H9 (cell line): ENCODE data around the gene CCBE1. TPM values are rescaled to one million over a fixed set of nuclear protein-coding genes. Genes with fewer than 3 reads are reported as not detected.

Experiments used
- DNase-seq: peaks from one replicate; pipeline ENCODE4 v3.0.0-alpha.2; 2017
- H2AFZ ChIP-seq: one replicate; pipeline ENCODE4 v1.6.1; 2013; ENCODE audit warnings: mild to moderate bottlenecking, low read length, control low read depth, moderate library complexity
- H2AK5ac ChIP-seq: 2 replicates; pipeline ENCODE4 v1.6.1; 2013; ENCODE audit warnings: low read length, control low read depth, mixed read lengths; ENCODE audit not compliant: insufficient read length
- H2BK120ac ChIP-seq: one replicate; pipeline ENCODE4 v1.6.1; 2013; ENCODE audit warnings: low read depth, mild to moderate bottlenecking, low read length, control low read depth, inconsistent platforms; ENCODE audit not compliant: poor library complexity, severe bottlenecking
- H2BK12ac ChIP-seq: 2 replicates; pipeline ENCODE4 v1.6.1; 2013; ENCODE audit warnings: low read length, control low read depth, mixed read lengths, low read depth; ENCODE audit not compliant: insufficient read length
- H2BK15ac ChIP-seq: 2 replicates; pipeline ENCODE4 v1.6.1; 2013; ENCODE audit warnings: low read depth, low read length, control low read depth
- H2BK20ac ChIP-seq: one replicate; pipeline ENCODE4 v1.6.1; 2013; ENCODE audit warnings: low read depth, mild to moderate bottlenecking, low read length, control low read depth, inconsistent platforms; ENCODE audit not compliant: poor library complexity, severe bottlenecking
- H2BK5ac ChIP-seq: 2 replicates; pipeline ENCODE4 v1.6.1; 2013; ENCODE audit warnings: low read length, control low read depth, mixed read lengths; ENCODE audit not compliant: insufficient read length
- H3K14ac ChIP-seq: 2 replicates; pipeline ENCODE4 v1.6.1; 2013; ENCODE audit warnings: low read length, control low read depth; ENCODE audit not compliant: insufficient read depth
- H3K18ac ChIP-seq: 2 replicates; pipeline ENCODE4 v1.6.1; 2013; ENCODE audit warnings: low read depth, mild to moderate bottlenecking, mixed read lengths, low read length, control low read depth; ENCODE audit not compliant: insufficient read length
- H3K23ac ChIP-seq: 2 replicates; pipeline ENCODE4 v1.6.1; 2013; ENCODE audit warnings: low read length, control low read depth, mixed read lengths, low read depth; ENCODE audit not compliant: insufficient read length
- H3K23me2 ChIP-seq: 2 replicates; pipeline ENCODE4 v1.6.1; 2013; ENCODE audit warnings: low read depth, mild to moderate bottlenecking, mixed read lengths, low read length, control low read depth; ENCODE audit not compliant: insufficient read length, poor library complexity, severe bottlenecking
- H3K27ac ChIP-seq: 2 replicates; pipeline ENCODE4 v1.5.1; 2013; ENCODE audit warnings: low read length, control low read depth, mixed read lengths, low read depth; ENCODE audit not compliant: insufficient read length
- H3K27me3 ChIP-seq: 2 replicates; pipeline ENCODE4 v1.6.1; 2013; ENCODE audit warnings: low read length, control low read depth, inconsistent platforms; ENCODE audit not compliant: insufficient read depth
- H3K4ac ChIP-seq: 2 replicates; pipeline ENCODE4 v1.6.1; 2013; ENCODE audit warnings: low read depth, mild to moderate bottlenecking, control low read depth, inconsistent platforms, low read length, moderate library complexity
- H3K4me1 ChIP-seq: 2 replicates; pipeline ENCODE4 v1.6.1; 2013; ENCODE audit warnings: low read length, control low read depth, inconsistent platforms; ENCODE audit not compliant: insufficient read depth
- H3K4me2 ChIP-seq: 2 replicates; pipeline ENCODE4 v1.6.1; 2013; ENCODE audit warnings: low read length, control low read depth, mixed read lengths; ENCODE audit not compliant: insufficient read length, insufficient read depth
- H3K56ac ChIP-seq: 2 replicates; pipeline ENCODE4 v1.6.1; 2013; ENCODE audit warnings: low read depth, mild to moderate bottlenecking, mixed read lengths, low read length, control low read depth; ENCODE audit not compliant: insufficient read length
- H3K79me1 ChIP-seq: 2 replicates; pipeline ENCODE4 v1.6.1; 2013; ENCODE audit warnings: low read depth, mild to moderate bottlenecking, moderate library complexity, low read length, control low read depth, inconsistent platforms; ENCODE audit not compliant: insufficient read depth, poor library complexity, severe bottlenecking
- H3K79me2 ChIP-seq: 2 replicates; pipeline ENCODE4 v1.6.1; 2013; ENCODE audit warnings: low read length, control low read depth, inconsistent platforms; ENCODE audit not compliant: insufficient read depth
- H3K9ac ChIP-seq: 2 replicates; pipeline ENCODE4 v1.6.1; 2013; ENCODE audit warnings: low read length, control low read depth, mixed read lengths; ENCODE audit not compliant: insufficient read length; ENCODE audit errors: extremely low read depth
- H3K9me3 ChIP-seq: one replicate; pipeline ENCODE4 v1.6.1; 2013; ENCODE audit warnings: low read depth, low read length, inconsistent platforms; ENCODE audit not compliant: control insufficient read depth
- H3T11ph ChIP-seq: one replicate; pipeline ENCODE4 v1.6.1; 2013; ENCODE audit warnings: mild to moderate bottlenecking, low read length, control low read depth, inconsistent platforms
- H4K20me1 ChIP-seq: one replicate; pipeline ENCODE4 v1.6.1; 2013; ENCODE audit not compliant: control insufficient read depth, insufficient read length, insufficient read depth
- H4K5ac ChIP-seq: 2 replicates; pipeline ENCODE4 v1.6.1; 2013; ENCODE audit warnings: low read depth, mild to moderate bottlenecking, mixed read lengths, low read length, control low read depth; ENCODE audit not compliant: insufficient read length
- H4K8ac ChIP-seq: replicated peaks from 2 replicates; pipeline ENCODE4 v1.6.1; 2013; ENCODE audit warnings: low read length, control low read depth, mixed read lengths, low read depth; ENCODE audit not compliant: insufficient read length
- H4K91ac ChIP-seq: 2 replicates; pipeline ENCODE4 v1.6.1; 2013; ENCODE audit warnings: low read depth, mild to moderate bottlenecking, moderate library complexity, mixed read lengths, low read length, control low read depth; ENCODE audit not compliant: insufficient read length
- H3K27ac Mint-ChIP-seq, 3 experiments: 2 replicates in 2 of 3; 3 replicates in 1 of 3; pipeline ENCODE4 v1.8.0; 2020 to 2021; ENCODE audit warnings: mixed read lengths in 3 of 3, mild to moderate bottlenecking in 1 of 3, moderate library complexity in 1 of 3
- H3K27me3 Mint-ChIP-seq: 2 replicates; pipeline ENCODE4 v1.8.0; 2021; ENCODE audit warnings: low read depth, mild to moderate bottlenecking, moderate library complexity, mixed read lengths
- H3K36me3 Mint-ChIP-seq, 3 experiments: 2 replicates in 2 of 3; 3 replicates in 1 of 3; pipeline ENCODE4 v1.8.0; 2020 to 2021; ENCODE audit warnings: low read depth in 3 of 3, mixed read lengths in 3 of 3; ENCODE audit not compliant: insufficient read depth in 1 of 3
- H3K4me1 Mint-ChIP-seq, 2 experiments: 2 replicates each; pipeline ENCODE4 v1.8.0; 2020; ENCODE audit warnings: mixed read lengths in 2 of 2
- H3K4me3 Mint-ChIP-seq, 2 experiments: 2 replicates in 1 of 2; 3 replicates in 1 of 2; pipeline ENCODE4 v1.8.0; 2020 to 2021; ENCODE audit warnings: mild to moderate bottlenecking in 2 of 2, mixed read lengths in 2 of 2, moderate library complexity in 1 of 2
- H3K9me3 Mint-ChIP-seq, 2 experiments: 2 replicates in 1 of 2; 3 replicates in 1 of 2; pipeline ENCODE4 v1.8.0; 2020; ENCODE audit warnings: mild to moderate bottlenecking in 2 of 2, mixed read lengths in 2 of 2, moderate library complexity in 1 of 2
- CTCF ChIP-seq: fragments of 200-600 bp; sonication (generic); conservative IDR thresholded peaks from 3 replicates; pipeline ENCODE4 v1.8.0; 2021; ENCODE audit warnings: antibody characterized with exemption, mild to moderate bottlenecking
- WGBS: extraction: QIAGEN DNeasy Blood & Tissue Kit; methylation state at CpG from one replicate; pipeline ENCODE4 v1.1.7; 2013; ENCODE audit warnings: missing lambda C conversion rate, low lambda C conversion rate, mixed read lengths; ENCODE audit not compliant: insufficient read length; ENCODE audit errors: extremely low coverage; 5-methylcytosine and 5-hydroxymethylcytosine counted together
- long read RNA-seq: library from polyadenylated mRNA; unstranded; transcript quantifications from one replicate; pipeline ENCODE4 v2.0.0, GENCODE V29; 2020
- total RNA-seq: library from RNA; stranded (reverse); gene quantifications from 2 replicates; pipeline ENCODE4 v1.2.1, GENCODE V29; 2021

The CCBE1 gene
- 0.39 and 0.46 TPM in 2 replicates for total RNA-seq
- long read RNA-seq, full-length matches to known transcripts = 2 of 2 reads
- long read RNA-seq, partial matches to known transcripts = 0 of 2 reads
- long read RNA-seq, other reads (novel, unspliced or antisense) = 0 of 2 reads

- H3K4me2 ChIP-seq = peak within 1 kb of the TSS; percentile 64
- H3K4me1 ChIP-seq = peaks cover 6% of the 10 kb centered on the region; the same call in 1 of the 2 replicates
- H2BK12ac ChIP-seq = no peak within 1 kb of the TSS
- H3K4me3 Mint-ChIP-seq = peak within 1 kb of the TSS; percentile 66 to 81
- H4K91ac ChIP-seq = no peak within 1 kb of the TSS
- H2BK15ac ChIP-seq = no peak within 1 kb of the TSS
- no peak within 1 kb of the TSS for H2BK120ac ChIP-seq
- no peak within 1 kb of the TSS for H2BK5ac ChIP-seq
- H4K8ac ChIP-seq = no peak within 1 kb of the TSS
- no peak within 1 kb of the TSS for H3K27ac Mint-ChIP-seq
- no peak within 1 kb of the TSS for H3K4ac ChIP-seq
- peaks cover 78% of the 10 kb centered on the region for H3K27me3 Mint-ChIP-seq
- H3K79me2 ChIP-seq = no peaks in the 10 kb centered on the region
- DNase-seq = peak; percentile 86
- H3K9me3 Mint-ChIP-seq = no peaks in the 10 kb centered on the region; a peak in 1 of 5 replicates
- peak within 1 kb of the TSS; percentile 28 for H3K18ac ChIP-seq
- H4K5ac ChIP-seq = no peak within 1 kb of the TSS
- H3K9ac ChIP-seq = peak within 1 kb of the TSS; percentile 28
- peaks cover 18% of the 10 kb centered on the region for H3K23me2 ChIP-seq
- H2AK5ac ChIP-seq = no peak within 1 kb of the TSS
- H3K4me1 Mint-ChIP-seq = peaks cover 40 to 43% of the 10 kb centered on the region in 2 experiments
- H2AFZ ChIP-seq = no peak within 1 kb of the TSS
- no peak within 1 kb of the TSS for H3K27ac ChIP-seq
- no peak within 1 kb of the TSS for H2BK20ac ChIP-seq
- peak within 1 kb of the TSS; percentile 36 for H3K23ac ChIP-seq
- WGBS = no CpG with 5 or more reads among the region's 46 CpGs
- H3K36me3 Mint-ChIP-seq = no peaks in the 10 kb centered on the region; a peak in 2 of 7 replicates
- H3K27me3 ChIP-seq = peaks cover 25% of the 10 kb centered on the region
- H3T11ph ChIP-seq = no peak within 1 kb of the TSS
- no peaks in the 10 kb centered on the region for H3K79me1 ChIP-seq
- H4K20me1 ChIP-seq = no peaks in the 10 kb centered on the region
- H3K56ac ChIP-seq = no peak within 1 kb of the TSS
- TF ChIP-seq CTCF = peak; percentile 99
- H3K14ac ChIP-seq = peak within 1 kb of the TSS; percentile 39
- no peaks in the 10 kb centered on the region for H3K9me3 ChIP-seq
These were observed at the start of gene CCBE1 for GRCh38 chr18:59697236-59697932. CCBE1 (minus strand) TSS chr18:59697423.
